A673 (cell line): ENCODE data around the gene NPPB.

Experiments
- EZH2 ChIP-seq: fragments of 200-600 bp; sonication (generic); IDR thresholded peaks from 2 replicates; pipeline ENCODE4 v1.6.1; 2017; ENCODE audit warnings: borderline replicate concordance, low read depth, mild to moderate bottlenecking, mixed read lengths, antibody characterized with exemption, low read length; ENCODE audit not compliant: poor library complexity, severe bottlenecking
- TF ChIP-seq, protein P1 (sequence below): fragments of 300-800, 200-600 bp; sonication (generic); conservative IDR thresholded peaks from 2 replicates; pipeline ENCODE4 v1.5.1; 2017; ENCODE audit warnings: low read depth, mild to moderate bottlenecking, antibody characterized with exemption, low read length, moderate library complexity, mixed read lengths

DNA sequence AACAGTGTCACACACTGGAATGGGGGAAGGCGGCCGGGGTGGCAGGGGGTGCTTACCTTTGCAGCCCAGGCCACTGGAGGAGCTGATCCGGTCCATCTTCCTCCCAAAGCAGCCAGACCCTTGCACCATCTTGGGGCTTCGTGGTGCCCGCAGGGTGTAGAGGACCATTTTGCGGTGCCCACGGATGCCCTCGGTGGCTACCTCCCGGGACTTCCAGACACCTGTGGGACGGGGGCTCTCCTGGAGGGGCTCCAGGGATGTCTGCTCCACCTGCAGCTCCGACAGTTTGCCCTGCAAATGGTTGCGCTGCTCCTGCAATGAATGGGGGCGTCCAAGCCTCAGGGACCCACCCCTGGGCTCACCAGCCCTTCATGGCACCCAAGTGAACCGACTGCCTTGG is 587 bp downstream of the NPPB start:
- TF ChIP-seq, protein P1, sequence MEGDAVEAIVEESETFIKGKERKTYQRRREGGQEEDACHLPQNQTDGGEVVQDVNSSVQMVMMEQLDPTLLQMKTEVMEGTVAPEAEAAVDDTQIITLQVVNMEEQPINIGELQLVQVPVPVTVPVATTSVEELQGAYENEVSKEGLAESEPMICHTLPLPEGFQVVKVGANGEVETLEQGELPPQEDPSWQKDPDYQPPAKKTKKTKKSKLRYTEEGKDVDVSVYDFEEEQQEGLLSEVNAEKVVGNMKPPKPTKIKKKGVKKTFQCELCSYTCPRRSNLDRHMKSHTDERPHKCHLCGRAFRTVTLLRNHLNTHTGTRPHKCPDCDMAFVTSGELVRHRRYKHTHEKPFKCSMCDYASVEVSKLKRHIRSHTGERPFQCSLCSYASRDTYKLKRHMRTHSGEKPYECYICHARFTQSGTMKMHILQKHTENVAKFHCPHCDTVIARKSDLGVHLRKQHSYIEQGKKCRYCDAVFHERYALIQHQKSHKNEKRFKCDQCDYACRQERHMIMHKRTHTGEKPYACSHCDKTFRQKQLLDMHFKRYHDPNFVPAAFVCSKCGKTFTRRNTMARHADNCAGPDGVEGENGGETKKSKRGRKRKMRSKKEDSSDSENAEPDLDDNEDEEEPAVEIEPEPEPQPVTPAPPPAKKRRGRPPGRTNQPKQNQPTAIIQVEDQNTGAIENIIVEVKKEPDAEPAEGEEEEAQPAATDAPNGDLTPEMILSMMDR: no peak
- TF ChIP-seq EZH2: no peak
